Loucy (cell line): ENCODE results near the gene OVOL3.

Source experiments
- H2AFZ ChIP-seq: fragments of 200-600 bp; sonication (generic); 2 replicates; pipeline ENCODE4 v1.6.0; 2016; ENCODE audit warnings: antibody characterized with exemption, mild to moderate bottlenecking, low read length, moderate library complexity
- H3F3A ChIP-seq: fragments of 200-600 bp; 2 replicates; pipeline ENCODE4 v1.6.0; 2016; ENCODE audit warnings: antibody characterized with exemption, low read depth, mild to moderate bottlenecking
- H3K27me3 ChIP-seq: fragments of 200-600 bp; sonication (generic); 2 replicates; pipeline ENCODE4 v1.6.1; 2014; ENCODE audit warnings: low read length, mild to moderate bottlenecking; ENCODE audit not compliant: insufficient read depth, poor library complexity, severe bottlenecking
- H3K36me3 ChIP-seq: fragments of 200-600 bp; sonication (generic); 2 replicates; pipeline ENCODE4 v1.6.1; 2016; ENCODE audit warnings: low read length; ENCODE audit not compliant: insufficient read depth
- H3K4me1 ChIP-seq: fragments of 200-600 bp; sonication (generic); 2 replicates; pipeline ENCODE4 v1.5.1; 2014; ENCODE audit warnings: low read length, mild to moderate bottlenecking; ENCODE audit not compliant: insufficient read depth, poor library complexity, severe bottlenecking
- H3K4me2 ChIP-seq: fragments of 200-600 bp; sonication (generic); 2 replicates; pipeline ENCODE4 v1.6.0; 2014; ENCODE audit warnings: antibody characterized with exemption, low read length, low read depth, mild to moderate bottlenecking; ENCODE audit not compliant: poor library complexity, severe bottlenecking
- H3K4me3 ChIP-seq: fragments of 200-600 bp; sonication (generic); 2 replicates; pipeline ENCODE4 v1.5.1; 2014; ENCODE audit warnings: low read length, mild to moderate bottlenecking, mixed read lengths; ENCODE audit not compliant: poor library complexity, severe bottlenecking
- H3K79me2 ChIP-seq: fragments of 200-600 bp; sonication (generic); 2 replicates; pipeline ENCODE4 v1.6.1; 2014; ENCODE audit warnings: low read length; ENCODE audit not compliant: insufficient read depth
- H3K9ac ChIP-seq: fragments of 200-600 bp; sonication (generic); 2 replicates; pipeline ENCODE4 v1.6.0; 2014; ENCODE audit warnings: mild to moderate bottlenecking, low read depth, low read length, moderate library complexity; ENCODE audit not compliant: poor library complexity, severe bottlenecking
- H3K9me2 ChIP-seq: fragments of 200-600 bp; sonication (generic); replicated peaks from 2 replicates; pipeline ENCODE4 v1.6.1; 2016; ENCODE audit warnings: low read depth, low read length, mixed read lengths
- H3K9me3 ChIP-seq: fragments of 200-600 bp; sonication (generic); 2 replicates; pipeline ENCODE4 v1.6.1; 2014; ENCODE audit warnings: mild to moderate bottlenecking, antibody characterized with exemption, low read length, low read depth; ENCODE audit not compliant: insufficient read depth
- H4K20me1 ChIP-seq: fragments of 200-600 bp; sonication (generic); 2 replicates; pipeline ENCODE4 v1.6.0; 2014; ENCODE audit warnings: antibody characterized with exemption, low read length, mild to moderate bottlenecking; ENCODE audit not compliant: insufficient read depth, poor library complexity, severe bottlenecking
- CTCF ChIP-seq: fragments of 200-600 bp; sonication (generic); conservative IDR thresholded peaks from 2 replicates; pipeline ENCODE4 v1.5.1; 2014; ENCODE audit warnings: mild to moderate bottlenecking, antibody characterized with exemption, low read length
- EZH2phosphoT487 ChIP-seq: fragments of 200-600 bp; IDR thresholded peaks from 2 replicates; pipeline ENCODE4 v1.6.1; 2018; ENCODE audit warnings: antibody characterized with exemption, mild to moderate bottlenecking, moderate library complexity, borderline replicate concordance

OVOL3 gene

GRCh38 chr19:36110487-36111199 is at the start of gene OVOL3:
TSS of gene OVOL3 (plus strand) at chr19:36111143. CDS start at chr19:36111203, 60 bp downstream.
- Histone ChIP-seq H3K27me3 (no peaks in the 10 kb centered on the region), H3K9ac (no peak within 1 kb of the TSS), H3K79me2 (peaks cover 20% of the 10 kb centered on the region), H3F3A (no peaks in the 10 kb centered on the region), H3K9me3 (no peaks in the 10 kb centered on the region), H4K20me1 (peaks cover 4% of the 10 kb centered on the region), H3K4me3 (no peak within 1 kb of the TSS), H3K4me2 (no peak within 1 kb of the TSS), H3K4me1 (peaks cover 8% of the 10 kb centered on the region), H2AFZ (no peak within 1 kb of the TSS), H3K36me3 (no peaks in the 10 kb centered on the region), H3K9me2 (no peaks in the 10 kb centered on the region)
- TF ChIP-seq EZH2phosphoT487 (no peak), CTCF (no peak)

- Histone ChIP-seq H3K4me1 (peaks cover 23% of the 10 kb centered on the region), H4K20me1 (peaks cover 34% of the 10 kb centered on the region), H3K9me3 (no peaks in the 10 kb centered on the region), H3K79me2 (peaks cover 58% of the 10 kb centered on the region), H3K4me3 (no peak overlapping the region), H3K9ac (no peak overlapping the region), H2AFZ (no peak overlapping the region), H3K27me3 (no peaks in the 10 kb centered on the region), H3F3A (no peaks in the 10 kb centered on the region), H3K9me2 (no peaks in the 10 kb centered on the region), H3K4me2 (no peak overlapping the region), H3K36me3 (peaks cover 67% of the 10 kb centered on the region; the same call in 1 of the 2 replicates)
- TF ChIP-seq CTCF: no peak
- TF ChIP-seq EZH2phosphoT487: no peak
Measured at GRCh38 chr19:36061367-36061766, 49.6 kb upstream of the OVOL3 start.

- Histone ChIP-seq H3F3A (no peaks in the 10 kb centered on the region), H4K20me1 (peaks cover 4% of the 10 kb centered on the region), H3K9me2 (no peaks in the 10 kb centered on the region), H3K9ac (no peak overlapping the region), H3K4me3 (no peak overlapping the region), H3K36me3 (peaks cover 71% of the 10 kb centered on the region; the same call in 1 of the 2 replicates), H3K27me3 (no peaks in the 10 kb centered on the region), H3K4me2 (no peak overlapping the region), H3K9me3 (no peaks in the 10 kb centered on the region), H2AFZ (no peak overlapping the region), H3K4me1 (no peaks in the 10 kb centered on the region), H3K79me2 (peaks cover 24% of the 10 kb centered on the region; the same call in 1 of the 2 replicates)
- no peak for TF ChIP-seq EZH2phosphoT487
- TF ChIP-seq CTCF: no peak
Measured at GRCh38 chr19:36064826-36065225, 46.1 kb upstream of the OVOL3 start.
